Measurements from ENCODE around the gene TLR10.
A peak's percentile ranks its signal among the peaks of the same experiment; 100 is the strongest.
"Not testable (repeated sequence)": the region's sequence is repeated elsewhere in the genome, so short reads cannot be mapped to it uniquely, and the experiment has no call there.

The TLR10 gene

DNA sequence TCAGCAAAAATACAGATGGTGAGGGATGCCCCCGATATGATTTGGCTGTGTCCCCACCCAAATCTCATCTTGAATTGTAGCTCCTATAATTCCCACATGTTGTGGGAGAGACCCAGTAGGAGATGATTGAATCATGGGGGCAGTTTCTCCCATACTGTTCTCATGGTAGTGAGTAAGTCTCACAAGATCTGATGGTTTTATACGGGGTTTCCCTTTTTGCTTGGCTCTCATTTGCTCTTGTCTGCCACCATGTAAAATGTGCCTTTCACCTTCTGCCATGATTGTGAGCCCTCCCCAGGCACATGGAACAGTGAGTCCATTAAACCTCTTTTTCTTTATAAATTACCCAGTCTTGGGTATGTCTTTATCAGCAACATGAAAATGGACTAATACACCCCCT is 15.8 kb downstream of the TLR10 start:
- not testable (repeated sequence) for DNase-seq (ENCODE audit: low spot score)

DNA sequence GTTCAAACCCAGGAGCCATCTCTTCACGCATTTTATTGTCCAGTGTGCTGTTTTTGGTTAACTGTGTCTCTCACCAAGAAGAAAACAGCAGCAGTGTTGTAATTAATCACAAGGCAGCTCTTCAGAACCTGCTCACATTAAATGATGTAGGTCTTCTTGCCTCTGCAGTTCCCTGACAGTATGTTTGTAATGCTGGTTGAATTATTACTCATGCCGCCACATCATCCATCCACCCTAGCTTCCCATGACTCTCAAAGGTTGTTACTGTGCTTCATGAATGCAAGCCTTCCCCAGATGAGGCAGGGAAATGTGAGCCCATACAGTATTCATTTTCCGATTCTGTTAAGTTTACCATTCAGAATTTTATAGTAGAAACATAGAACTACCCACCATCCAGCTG is 17.4 kb downstream of the TLR10 start:
- DNase-seq (ENCODE audit: low spot score), result no peak

DNA sequence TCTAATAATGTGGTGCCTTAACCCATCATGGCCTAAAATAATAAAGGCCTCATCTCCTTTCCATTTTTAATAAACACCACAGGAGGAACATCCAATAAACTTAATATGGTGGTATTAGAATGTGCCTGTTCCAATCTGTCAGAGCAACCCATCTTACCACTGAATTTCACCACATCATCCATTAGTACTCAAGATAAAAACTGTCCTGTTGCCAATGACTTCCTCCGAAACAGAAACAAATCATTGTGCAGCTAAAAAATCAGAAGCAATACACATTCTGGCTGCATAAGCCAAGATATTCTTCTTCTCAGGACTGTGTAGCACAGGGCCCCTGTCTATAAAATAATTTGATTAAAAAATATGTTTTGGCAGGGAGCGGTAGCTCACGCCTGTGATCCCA is 18.5 kb downstream of the TLR10 start:
- no peak for DNase-seq (ENCODE audit: low spot score)

DNA sequence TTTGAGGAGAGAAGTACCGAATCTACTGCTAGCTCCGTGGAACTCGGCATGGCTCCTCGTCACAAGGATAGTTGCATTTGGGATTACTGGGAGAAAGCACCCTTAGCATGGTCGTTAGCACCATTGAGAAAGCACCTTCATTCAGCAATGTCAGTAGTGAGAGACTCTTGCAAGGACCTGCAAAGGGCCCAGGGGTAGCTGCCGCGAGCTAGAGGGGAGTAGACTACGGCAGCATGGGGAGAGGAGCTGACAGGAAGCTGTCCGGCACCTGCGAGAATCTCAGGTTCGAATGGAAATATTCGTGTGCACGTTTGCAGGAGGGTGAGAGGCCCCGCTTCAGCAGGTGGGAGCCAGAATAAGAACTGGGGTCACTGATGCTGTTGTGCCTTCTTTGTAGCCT is 20.2 kb downstream of the TLR10 start:
- DNase-seq (ENCODE audit: low spot score), result no peak

DNA sequence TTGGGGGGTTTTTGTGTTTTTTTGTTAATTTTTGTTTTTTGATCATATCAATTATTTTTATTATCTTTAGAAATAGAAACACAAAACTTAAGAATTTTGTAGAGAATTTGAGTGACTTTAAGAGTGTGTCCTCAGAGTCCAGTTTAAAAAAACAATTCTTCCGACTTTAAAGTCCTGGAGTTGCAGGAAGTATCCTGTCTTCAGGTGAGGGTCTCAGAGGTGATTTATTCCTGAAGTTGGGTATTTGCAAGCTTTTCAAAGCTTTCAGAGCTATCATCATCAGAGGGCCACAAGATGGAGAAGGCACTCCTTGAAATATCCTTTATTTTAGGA is 23.0 kb downstream of the TLR10 start:
- DNase-seq (ENCODE audit: low spot score), result no peak

DNA sequence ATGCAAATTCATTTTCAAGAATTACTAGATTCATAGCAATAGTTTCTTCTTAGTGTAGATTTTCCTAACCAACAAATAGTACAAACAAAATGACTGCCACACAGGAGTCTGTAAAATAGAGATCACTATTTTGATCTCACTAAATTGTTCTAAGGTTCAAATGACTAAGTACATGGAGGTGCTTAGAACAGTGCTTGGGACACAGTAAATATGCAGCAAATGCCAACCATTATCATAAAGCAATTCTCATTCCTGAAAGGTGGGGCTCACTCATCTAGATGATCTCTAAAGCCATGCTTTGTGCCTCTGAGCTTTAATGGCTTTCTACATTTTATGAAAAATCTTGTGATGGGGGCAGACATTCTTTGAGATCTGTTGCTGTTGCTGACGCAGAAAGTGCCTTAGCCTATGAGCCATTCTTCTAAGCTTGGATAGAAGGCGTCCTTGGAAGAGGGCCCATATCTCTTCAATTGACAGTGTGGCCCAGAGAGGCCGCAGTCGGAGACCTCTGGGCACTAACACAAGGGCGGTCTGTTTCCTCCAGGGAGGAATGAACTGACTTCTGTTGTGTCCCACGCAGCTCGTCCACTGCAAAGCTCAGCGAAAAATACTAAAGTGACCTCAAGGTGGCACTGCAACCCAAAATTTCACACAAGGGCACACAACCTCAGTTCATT is 23.5 kb downstream of the TLR10 start:
- peak; percentile 48 for DNase-seq (ENCODE audit: low spot score)

DNA sequence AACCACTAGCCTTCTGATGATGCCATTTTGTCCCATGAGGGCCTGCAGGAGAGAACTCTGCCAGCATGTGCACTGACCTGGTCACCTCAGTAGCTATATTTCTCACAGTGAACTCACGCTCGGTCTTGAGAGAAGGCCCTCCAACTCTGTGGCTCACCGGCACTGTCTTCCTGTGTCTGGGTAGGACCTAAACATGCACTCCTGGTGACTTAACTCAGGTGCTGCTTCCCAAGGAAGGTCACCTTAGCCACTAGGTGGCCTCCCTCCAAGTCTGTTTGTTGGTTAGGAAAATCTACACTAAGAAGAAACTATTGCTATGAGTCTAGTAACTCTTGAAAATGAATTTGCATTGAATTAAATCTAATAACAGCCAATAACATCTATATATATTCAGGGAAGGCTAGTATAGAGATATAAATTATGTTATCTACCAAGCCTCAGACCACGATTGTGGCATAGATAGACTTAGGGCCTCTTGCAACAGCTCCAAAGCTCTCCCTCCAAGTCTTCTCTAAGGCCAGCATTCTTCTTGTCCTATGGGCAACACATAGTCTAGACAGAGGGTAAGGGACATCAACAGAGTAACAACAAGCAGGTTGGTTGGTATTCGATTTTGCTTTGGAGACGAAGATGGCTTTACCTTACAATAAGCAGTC is 24.7 kb downstream of the TLR10 start:
- DNase-seq (ENCODE audit: low spot score), result no peak

DNA sequence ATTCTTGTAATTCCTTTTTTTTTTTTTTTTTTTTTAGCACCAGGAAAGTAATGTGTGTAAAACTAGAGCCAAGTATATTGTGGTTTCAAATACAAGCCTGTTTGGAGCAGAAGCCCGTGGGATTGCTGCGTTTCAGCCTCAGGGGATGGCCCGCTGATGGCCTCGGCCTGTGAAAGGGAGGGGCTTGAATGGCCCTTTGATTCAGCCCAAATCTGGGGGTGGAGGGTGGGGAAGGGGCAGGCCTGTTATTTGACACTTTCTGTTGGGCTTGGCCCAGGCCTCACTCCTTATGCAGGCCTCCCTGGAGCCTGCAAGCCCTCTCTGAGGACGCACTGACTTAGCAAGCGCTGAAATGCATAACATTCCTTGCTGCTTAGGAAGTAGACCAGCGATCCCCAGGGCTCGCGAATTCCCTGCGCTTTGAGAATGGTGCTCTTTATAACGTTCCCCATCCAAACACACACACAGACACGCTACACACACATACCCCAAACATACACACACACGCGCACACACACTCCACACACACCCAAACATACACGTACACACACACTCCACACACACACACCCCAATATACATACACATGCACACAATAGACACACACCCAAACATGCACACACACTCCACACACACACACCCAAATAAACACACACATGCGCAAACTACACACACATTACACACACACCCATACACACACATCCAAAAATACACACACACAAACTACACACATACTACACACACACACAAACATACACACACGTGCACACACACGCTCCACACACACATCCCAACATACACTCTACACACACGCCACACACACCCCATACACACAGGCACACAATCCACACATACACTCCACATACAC is 29.6 kb downstream of the TLR10 start:
- DNase-seq (ENCODE audit: low spot score), result peak; percentile 67

DNA sequence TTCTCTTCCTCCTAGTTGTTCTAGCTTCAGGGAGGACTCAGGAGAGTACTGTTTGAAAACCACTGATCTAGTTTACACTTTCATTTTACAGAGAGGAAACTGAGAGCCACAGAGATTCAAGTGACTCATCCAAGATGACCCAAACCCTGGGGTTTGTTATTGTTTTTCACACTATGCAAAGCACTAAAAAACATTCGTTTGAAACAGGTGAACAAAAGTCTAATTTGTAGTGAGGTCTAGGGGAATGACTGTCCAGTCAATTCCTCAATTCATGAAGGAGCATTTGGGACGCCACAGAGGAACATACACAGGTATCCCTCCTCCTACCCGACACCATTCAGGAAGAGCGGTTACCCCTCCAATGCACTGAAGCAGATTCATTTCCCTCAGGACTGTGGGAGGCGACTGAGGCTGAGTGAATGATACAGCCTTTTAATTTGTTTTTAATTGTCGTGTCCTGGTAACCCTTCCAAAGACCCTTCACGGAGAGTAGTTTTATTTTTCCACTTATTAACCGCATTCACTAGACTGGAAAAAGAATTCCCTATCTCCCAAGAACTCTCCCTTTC is 30.3 kb downstream of the TLR10 start:
- peak; percentile 23 for DNase-seq (ENCODE audit: low spot score)

DNA sequence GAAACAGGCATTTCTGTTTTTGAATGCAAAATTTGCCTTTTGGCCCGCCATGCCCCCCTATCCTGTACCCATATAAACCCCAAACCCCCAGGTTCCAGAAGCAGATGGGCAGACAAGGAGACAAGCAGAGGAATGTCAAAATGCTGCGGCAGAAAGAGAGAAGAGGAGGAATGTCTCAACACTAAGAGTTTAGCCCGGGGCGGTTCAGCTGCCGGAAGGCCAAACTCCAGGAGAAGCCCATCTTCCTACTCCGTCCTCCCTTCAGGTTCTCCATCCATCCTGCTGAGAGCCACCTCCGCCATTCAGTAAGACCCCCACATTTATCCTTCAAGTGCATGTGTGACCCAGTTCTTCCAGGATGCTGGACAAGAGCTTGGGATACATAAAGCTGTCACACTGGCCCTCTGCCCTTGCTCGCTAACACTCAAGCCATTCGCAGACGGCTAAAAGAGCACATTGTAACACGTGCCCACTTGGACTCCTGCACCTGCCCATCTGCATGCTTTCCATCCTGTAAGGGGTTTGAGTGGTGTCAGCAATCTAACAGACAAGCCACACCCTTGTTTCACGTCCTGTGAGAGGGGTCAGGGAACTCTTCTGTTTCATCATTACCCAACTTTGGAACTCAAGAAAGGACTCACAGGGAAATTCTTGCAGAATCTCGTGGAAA is 31.3 kb downstream of the TLR10 start:
- DNase-seq (ENCODE audit: low spot score), result no peak

DNA sequence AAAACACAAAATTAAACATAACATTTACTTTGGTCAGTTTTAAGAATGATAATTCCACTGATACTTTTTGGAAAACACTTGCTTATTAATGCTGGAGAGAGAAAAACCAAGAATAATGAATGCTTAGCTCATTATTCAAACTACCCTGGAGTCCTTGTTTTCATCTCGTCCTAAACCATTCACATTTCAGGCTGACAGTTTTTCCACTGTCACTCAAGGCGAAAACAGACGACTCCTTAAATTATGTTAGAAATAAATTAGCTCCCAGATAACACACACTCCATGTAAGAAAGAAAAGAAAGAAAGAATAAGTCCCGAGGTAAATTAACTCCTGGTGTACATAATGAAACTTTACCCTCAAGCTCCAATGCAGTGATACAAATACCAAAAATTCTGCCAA is 33.5 kb downstream of the TLR10 start:
- DNase-seq (ENCODE audit: low spot score), result no peak

DNA sequence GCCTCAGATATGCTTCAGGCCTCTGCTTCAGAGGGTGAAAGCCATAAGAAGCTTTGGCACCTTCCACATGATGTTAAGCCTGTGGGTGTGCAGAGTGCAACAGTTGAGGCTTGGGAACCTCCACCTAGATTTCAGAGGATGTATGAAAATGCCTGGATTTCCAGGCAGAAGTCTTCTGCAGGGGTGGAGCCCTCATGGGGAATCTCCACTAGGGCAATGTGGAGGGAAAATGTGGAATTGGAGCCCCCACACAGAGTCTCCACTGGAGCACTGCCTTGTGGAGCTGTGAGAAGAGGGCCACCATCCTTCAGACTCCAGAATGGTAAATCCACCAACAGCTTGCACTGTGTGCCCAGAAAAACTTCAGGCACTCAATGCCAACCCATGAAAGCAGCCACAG is 35.2 kb downstream of the TLR10 start:
- DNase-seq (ENCODE audit: low spot score), result no peak

DNA sequence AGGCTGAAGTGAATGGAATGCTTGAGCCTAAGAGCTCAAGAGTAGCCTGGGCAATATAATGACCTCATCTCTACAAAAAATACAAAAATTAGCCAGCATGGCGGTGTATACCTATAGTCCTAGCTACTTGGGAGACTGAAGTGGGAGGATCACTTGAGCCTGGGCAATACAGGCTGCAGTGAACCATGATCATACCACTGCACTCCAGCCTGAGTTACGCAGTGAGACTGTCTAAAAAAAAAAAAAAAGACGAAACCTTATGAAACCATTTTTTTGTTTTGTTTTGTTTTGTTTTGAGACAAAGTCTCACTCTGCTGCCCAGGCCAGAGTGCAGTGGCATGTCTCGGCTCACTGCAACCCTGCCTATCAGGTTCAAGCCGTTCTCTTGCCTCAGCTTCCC is 36.9 kb downstream of the TLR10 start:
- no peak for DNase-seq (ENCODE audit: low spot score)

DNA sequence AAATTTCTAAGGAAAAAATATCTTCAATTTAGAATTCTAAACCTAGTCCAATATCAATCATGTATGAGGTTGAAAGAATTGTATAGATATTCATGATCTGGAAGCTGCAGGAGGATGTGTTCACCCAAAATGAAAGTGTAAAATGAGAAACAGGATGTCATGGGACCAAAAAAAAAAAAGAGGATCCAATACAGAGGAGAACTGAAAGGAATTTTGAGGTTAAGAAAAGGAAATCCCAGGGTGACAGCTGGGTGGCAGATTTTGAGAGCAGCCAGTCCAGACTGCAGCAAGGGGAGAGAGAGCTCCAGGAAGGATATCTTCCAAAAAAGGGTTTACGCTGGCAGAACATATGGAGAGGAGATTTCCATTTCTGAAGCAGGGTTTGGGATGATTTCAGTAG is 38.9 kb downstream of the TLR10 start:
- no peak for DNase-seq (ENCODE audit: low spot score)

DNA sequence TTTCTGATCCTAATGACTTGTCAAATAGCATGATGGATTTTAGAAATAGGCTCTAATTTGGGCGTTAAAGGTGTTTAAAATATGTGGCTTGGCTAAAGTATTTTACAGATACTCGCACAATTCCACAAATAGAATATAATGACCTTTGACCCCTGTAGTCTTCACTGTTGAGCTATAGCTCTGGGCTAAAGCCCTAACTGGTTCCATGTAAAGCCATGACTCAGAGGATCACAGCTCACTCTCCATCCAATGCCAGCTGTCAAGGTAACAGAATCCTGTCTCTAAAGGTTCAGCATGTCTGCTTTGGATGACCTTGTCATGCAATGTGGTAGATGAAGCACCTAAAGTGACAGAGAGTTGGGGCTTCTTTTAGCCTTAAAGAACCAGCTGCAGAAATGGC is 42.5 kb downstream of the TLR10 start:
- no peak for DNase-seq (ENCODE audit: low spot score)

DNA sequence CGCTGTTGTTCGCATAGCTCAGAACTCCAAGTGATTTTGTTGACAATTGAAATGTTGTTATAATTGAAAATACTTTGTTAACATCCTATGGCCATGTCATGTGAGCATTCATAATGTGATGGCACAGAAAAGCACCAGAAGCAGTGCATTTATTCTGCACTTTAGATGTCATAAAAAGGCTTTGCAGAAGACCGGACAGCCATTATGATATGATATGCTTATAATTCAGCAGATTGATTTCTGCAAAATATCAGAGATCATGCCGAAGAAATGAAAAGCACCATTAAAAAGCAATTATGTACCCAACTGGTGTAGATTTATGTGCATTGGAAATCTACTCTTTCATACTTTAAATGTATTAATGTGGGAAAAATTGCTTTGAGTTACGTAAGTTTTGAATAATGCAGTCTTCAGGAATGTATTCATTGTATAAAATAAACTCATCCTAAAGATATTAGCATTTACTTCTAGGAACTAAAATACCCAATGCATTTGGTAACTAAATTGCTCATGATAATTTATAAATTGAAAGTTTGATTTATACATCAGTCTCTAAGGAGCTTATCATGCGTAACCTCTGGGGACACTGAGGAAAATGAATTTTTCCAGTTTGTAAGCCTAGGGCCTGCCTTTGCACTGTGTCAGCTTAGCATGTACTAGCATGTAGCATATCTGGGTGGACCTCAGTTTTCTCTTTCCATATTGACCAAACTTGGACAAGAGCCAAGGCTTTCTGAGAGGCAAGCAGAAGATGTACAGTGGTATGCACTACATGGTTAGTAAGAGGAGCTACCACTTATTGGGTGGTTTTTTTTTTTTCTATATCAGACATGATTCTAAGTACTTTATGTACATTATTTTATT is 43.6 kb downstream of the TLR10 start:
- no peak for DNase-seq (ENCODE audit: low spot score)

DNA sequence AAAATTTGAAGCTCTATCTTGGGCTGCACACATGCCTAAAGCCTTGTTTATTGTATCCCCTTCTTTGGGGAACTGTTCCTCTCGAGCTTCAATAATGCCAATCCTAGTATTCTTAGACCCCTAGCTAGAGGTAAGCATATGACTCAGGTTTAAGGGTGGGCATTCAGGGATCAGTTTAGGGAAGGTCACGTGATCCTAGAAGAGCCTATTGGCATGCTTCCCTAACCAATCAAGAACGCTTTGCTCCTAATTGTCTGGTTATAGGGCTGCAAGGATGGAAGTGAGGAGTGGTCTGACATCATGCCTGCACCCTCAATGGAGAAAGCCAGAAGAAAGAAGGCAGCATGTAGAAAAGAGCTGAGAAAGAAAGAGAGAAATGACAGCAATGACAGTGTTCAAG is 46.9 kb downstream of the TLR10 start:
- DNase-seq (ENCODE audit: low spot score), result no peak

DNA sequence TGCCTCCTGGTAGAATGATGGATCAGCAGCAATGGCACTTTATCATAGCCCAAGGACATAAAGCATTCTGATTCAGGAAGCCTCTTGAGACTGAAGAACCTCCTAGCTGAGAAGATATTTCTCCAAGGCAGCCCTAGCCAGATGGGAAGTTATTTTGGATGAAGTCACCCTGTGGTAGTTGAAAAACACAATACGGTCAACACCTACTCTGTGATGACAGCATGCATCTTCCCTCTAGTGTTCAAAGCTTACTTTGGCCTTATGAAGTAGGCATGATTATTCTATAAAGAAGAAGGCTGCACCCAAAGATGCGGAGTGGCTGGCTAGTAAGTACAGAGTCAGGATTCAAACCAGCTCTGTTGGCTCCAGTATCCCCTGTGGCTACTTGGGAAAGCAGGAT is 47.9 kb downstream of the TLR10 start:
- DNase-seq (ENCODE audit: low spot score), result no peak

DNA sequence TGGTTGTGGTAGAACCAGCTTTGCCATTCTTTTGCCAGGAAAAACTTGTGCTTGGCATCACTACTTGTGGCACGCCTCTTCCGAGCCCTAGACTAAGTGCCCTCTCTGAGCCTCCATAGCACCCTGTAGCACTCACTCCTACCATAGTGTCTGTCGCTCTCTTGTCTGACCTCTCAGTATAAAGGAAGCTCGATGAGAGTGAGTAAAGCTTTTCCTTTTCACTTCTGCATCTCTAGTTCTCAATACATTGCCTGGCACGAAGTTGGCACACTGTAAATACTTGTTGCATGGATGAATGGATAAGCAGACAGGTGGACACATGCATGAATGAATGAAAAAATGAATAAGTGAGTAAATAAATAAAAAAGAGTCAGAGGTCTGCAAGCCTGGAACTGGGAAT is 48.3 kb downstream of the TLR10 start:
- no peak for DNase-seq (ENCODE audit: low spot score)

DNA sequence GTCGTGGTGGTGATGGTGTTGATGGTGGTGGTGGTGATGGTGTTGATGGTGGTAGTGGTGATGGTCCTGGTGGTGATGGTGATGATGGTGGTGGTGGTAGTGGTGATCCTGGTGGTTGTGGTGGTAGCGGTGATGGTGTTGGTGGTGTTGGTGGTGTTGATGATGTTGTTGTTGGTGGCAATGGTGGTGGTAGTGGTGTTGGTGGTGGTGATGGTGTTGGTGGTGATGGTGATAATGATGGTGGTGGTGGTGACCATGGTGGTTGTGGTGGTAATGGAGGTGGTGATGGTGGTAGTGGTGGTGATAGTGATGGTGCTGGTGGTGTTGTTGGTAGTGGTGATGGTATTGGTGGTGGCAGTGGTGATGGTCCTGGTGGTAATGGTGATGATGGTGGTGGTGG is 49.1 kb downstream of the TLR10 start:
- no peak for DNase-seq (ENCODE audit: low spot score)

DNA sequence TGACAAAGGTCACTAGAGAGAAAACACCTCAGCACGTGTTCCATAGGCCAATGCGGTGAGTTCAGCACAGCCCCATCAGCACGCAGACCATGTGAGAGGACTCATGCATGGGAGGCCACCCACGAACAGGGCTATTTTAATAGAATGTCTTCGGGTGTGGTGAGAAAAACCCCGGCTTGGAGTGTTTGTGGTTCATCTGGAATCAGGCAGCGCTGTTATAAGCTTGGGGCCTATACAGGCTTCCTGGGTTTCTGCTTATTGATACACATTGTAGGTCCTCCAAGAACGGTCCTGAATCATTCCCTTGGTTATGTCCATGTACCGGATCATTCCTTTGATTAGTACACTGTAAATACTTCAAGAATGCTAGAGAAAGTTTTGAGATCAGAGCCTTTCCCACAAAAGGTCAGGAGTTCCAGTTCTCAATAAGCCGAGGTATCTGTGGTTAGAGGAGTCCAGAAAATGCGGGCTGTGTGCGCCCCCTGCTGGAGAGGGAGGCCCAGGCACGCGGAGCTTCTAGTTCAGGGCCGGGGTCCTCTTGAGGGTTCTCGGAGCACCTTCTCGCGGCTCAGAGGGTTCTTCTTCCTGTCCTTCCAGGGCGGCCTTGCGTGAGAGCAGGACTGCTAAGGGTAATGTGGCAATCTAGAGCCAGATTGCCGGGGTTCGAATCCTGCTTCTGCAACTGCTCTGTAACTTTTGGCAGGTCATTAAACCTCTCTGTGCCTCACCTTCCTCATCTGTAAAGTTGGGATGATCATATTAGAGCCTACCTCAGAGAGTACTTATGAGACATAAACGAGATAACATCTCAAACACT is 51.8 kb downstream of the TLR10 start:
- peak; percentile 79 for DNase-seq (ENCODE audit: low spot score)

All from hepatic stellate cell (primary cell).